ENCODE measurements around the gene CPTP. TPM values are rescaled to one million over a fixed set of nuclear protein-coding genes. Genes with fewer than 3 reads are reported as not detected.
A peak's percentile ranks its signal among the peaks of the same experiment; 100 is the strongest.

Gene CPTP
- total and polyA plus RNA-seq, 2 of the 13 experiments (the other 11 are each of a cell fraction or from before 2014, with no cell fraction given), result 5.5 to 9.3 TPM

- TF ChIP-seq, protein P1, sequence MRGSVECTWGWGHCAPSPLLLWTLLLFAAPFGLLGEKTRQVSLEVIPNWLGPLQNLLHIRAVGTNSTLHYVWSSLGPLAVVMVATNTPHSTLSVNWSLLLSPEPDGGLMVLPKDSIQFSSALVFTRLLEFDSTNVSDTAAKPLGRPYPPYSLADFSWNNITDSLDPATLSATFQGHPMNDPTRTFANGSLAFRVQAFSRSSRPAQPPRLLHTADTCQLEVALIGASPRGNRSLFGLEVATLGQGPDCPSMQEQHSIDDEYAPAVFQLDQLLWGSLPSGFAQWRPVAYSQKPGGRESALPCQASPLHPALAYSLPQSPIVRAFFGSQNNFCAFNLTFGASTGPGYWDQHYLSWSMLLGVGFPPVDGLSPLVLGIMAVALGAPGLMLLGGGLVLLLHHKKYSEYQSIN (CRISPR knock-in tag; IDR thresholded peaks at IDR 0.05; ENCODE audit: borderline replicate concordance), result no peak
- TF ChIP-seq POGK (CRISPR knock-in tag; conservative IDR thresholded peaks at IDR 0.05) (no peak), ZFAT (CRISPR knock-in tag; conservative IDR thresholded peaks at IDR 0.05) (no peak), CCDC6 (CRISPR knock-in tag; IDR thresholded peaks at IDR 0.05) (peak; percentile 38; the same call in 1 of the 2 replicates), AGO2 (optimal IDR thresholded peaks at IDR 0.05; ENCODE audit: low read depth, low read length) (peak; percentile 72), ZNF766 (CRISPR knock-in tag; IDR thresholded peaks at IDR 0.05; ENCODE audit: borderline replicate concordance) (no peak), NAIF1 (CRISPR knock-in tag; IDR thresholded peaks at IDR 0.05; ENCODE audit: borderline replicate concordance) (no peak), GPN1 (CRISPR knock-in tag; IDR thresholded peaks at IDR 0.05; ENCODE audit: borderline replicate concordance) (no peak), MTA1 (CRISPR knock-in tag; IDR thresholded peaks at IDR 0.05; ENCODE audit: borderline replicate concordance) (peak; percentile 16; the same call in 1 of the 2 replicates), ZNF446 (CRISPR knock-in tag; IDR thresholded peaks at IDR 0.05) (0 out of 2 replicates have a peak, but pooled peaks have one; percentile 33), PHF21A (CRISPR knock-in tag; IDR thresholded peaks at IDR 0.05) (no peak), ZNF251 (CRISPR knock-in tag; IDR thresholded peaks at IDR 0.05) (no peak), SRSF4 (IDR thresholded peaks at IDR 0.05; ENCODE audit: low read depth, low read length, poor library complexity, severe bottlenecking) (no peak), ZNF547 (CRISPR knock-in tag; IDR thresholded peaks at IDR 0.05) (0 out of 2 replicates have a peak, but pooled peaks have one; percentile 5), ZNF569 (CRISPR knock-in tag; IDR thresholded peaks at IDR 0.05; ENCODE audit: borderline replicate concordance) (no peak), ZIK1 (CRISPR knock-in tag; IDR thresholded peaks at IDR 0.05; ENCODE audit: borderline replicate concordance, low read depth) (no peak), ZNF510 (CRISPR knock-in tag; IDR thresholded peaks at IDR 0.05; ENCODE audit: low read depth) (no peak), ZNF33B (CRISPR knock-in tag; IDR thresholded peaks at IDR 0.05) (no peak), RBFOX2 (IDR thresholded peaks at IDR 0.05; ENCODE audit: low read depth, low read length) (peak; percentile 16; the same call in 1 of the 2 replicates), HCFC1 (IDR thresholded peaks at IDR 0.05; ENCODE audit: low read depth, low read length) (no peak), ETS1 (CRISPR knock-in tag; IDR thresholded peaks at IDR 0.05) (no peak), ZNF850 (CRISPR knock-in tag; conservative IDR thresholded peaks at IDR 0.05) (0 out of 2 replicates have a peak, but pooled peaks have one; percentile 17)
- TF ChIP-seq, protein P2, sequence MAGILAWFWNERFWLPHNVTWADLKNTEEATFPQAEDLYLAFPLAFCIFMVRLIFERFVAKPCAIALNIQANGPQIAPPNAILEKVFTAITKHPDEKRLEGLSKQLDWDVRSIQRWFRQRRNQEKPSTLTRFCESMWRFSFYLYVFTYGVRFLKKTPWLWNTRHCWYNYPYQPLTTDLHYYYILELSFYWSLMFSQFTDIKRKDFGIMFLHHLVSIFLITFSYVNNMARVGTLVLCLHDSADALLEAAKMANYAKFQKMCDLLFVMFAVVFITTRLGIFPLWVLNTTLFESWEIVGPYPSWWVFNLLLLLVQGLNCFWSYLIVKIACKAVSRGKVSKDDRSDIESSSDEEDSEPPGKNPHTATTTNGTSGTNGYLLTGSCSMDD (CRISPR knock-in tag; IDR thresholded peaks at IDR 0.05), result no peak
- TF ChIP-seq, protein P3, sequence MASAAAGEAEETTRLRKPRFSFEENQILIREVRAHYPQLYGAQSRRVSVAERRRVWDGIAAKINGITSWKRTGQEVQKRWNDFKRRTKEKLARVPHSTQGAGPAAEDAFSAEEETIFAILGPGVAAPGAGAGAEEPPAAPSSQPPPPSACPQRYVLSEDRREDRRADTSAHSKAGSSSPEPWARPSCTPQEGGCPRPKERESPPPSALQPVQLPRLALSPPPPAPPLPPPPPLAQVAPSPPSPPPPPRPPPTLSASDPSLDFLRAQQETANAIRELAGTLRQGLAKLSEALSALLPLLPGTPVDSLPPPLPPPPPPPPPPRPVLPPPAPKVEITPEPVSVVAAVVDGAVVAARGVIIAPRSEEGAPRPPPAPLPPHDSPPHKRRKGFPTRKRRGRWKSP (CRISPR knock-in tag; IDR thresholded peaks at IDR 0.05), result no peak
Measured at GRCh38 chr1:1308756-1309250, 15.8 kb upstream of the CPTP start (continued).
